Smooth muscle cell of the brain vasculature (primary cell): ENCODE data around the gene CREB5.

Experiments used
- DNase-seq: peaks from one replicate; pipeline ENCODE4 v3.0.0-alpha.2; 2012; ENCODE audit warnings: low read depth, low spot score

The CREB5 gene

DNA sequence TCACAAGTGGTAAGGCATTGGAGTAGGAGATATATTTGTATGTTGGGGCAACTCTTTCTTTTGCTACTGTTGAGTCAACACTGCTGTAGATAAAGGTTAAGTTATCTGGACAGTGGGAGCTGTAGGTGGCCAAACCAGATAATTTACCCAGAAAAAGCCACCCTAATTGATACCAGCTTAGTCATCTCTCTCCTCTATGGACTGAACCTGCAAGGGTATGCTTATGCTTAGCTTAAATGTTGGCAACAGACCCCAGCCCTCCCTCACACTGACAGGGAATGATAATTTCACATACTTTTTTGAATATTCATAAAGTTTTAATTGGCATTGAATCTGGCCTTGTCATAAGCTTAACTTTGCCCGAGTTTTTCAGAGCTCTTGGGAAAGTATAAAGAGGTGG, 66.3 kb downstream of the CREB5 start:
- DNase-seq: no peak

DNA sequence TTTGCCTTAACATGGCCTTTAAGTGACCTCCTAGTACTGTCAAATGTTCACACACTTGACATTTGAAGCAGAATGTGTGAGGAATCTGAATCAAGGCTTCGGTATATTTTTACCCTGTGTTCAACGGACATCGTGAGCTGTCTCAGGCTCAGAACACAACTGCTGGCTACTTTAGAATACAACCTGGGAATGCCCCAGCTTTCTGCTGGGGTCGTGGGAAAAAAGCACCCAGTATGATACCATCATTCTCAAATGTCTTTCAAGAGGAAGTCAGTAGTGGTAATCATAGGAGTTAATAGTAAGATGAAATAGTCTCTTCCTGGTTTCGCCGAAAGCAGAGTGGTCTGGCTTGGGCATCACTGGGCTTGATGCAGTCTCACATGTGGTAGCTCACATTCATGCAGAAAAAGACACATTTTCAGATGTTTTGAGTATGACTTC, 67.2 kb downstream of the CREB5 start:
- DNase-seq: no peak

DNA sequence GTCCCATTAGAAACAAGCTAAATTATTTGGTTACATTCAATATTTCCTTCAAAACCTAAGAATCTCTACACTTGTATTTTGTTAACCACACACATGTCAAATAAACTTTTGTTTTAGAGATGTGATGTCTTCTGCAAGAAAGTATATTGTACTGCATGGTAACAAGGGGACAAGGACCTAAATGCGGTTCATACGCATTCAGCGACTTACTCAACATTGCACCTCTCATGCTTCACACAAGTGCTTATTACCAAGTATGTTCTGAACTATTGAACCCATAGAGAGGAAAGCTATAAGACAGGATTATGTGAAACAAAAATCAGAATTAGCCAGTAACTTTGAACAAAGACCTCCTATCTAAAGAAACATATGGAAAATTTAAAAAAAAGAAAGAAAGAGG, 68.3 kb downstream of the CREB5 start:
- DNase-seq: no peak

DNA sequence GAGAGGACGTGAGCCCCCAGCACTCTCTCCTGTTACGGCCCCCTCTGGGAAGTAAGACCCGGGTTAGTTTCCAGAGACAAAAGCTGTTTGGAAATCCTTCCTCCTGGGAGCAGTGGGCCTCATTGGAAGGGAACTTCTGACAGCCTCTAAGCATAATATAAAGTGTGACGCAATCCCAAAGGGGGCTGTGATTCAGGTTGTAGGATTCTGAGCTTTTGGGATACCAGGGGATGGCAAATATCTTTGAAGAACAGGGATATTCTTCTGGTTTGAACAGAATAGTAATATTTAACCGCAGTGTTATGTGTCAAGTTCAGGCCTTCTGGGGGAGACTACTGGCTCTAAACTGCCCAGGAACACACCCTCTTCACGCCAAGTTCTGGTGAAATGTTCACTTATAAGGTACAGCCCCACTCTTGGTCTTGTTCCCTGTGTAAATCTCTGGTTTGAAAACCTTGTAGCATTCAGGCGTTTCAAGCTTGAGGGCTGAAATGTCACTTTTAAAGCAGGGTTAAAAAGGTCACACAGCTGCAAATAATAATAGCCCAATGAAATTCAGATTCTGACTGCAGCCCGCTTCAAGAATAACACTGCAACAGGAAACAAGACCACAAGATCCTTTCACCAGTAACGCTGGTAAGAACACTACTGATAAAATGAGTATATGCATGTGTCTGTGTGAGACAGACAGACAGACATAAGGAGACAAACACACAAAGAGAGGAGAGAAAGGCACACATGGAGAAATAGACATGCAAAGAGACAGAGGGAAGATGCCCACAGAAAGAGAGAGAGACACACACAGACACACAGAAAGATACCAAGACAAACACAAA, 69.0 kb downstream of the CREB5 start:
- peak; percentile 35 for DNase-seq

DNA sequence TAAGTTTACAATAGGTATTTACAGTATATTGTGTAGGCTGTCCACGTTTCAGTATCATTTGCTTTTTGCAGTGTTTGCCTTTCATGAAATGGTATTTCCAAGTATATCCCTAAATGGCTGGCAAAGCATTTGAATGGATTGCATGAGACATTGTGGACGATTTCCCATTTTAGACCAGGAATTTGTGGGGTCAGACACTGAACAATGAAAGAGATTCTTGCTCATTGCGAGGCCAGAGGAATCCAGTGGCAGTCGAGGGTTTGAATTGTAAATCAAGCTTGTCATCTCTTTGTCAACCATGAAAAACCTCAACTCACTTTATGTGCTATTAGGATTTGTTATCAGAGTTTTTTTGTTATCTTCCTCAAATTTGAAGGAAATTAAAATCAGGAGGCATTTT, 70.8 kb downstream of the CREB5 start:
- no peak for DNase-seq

DNA sequence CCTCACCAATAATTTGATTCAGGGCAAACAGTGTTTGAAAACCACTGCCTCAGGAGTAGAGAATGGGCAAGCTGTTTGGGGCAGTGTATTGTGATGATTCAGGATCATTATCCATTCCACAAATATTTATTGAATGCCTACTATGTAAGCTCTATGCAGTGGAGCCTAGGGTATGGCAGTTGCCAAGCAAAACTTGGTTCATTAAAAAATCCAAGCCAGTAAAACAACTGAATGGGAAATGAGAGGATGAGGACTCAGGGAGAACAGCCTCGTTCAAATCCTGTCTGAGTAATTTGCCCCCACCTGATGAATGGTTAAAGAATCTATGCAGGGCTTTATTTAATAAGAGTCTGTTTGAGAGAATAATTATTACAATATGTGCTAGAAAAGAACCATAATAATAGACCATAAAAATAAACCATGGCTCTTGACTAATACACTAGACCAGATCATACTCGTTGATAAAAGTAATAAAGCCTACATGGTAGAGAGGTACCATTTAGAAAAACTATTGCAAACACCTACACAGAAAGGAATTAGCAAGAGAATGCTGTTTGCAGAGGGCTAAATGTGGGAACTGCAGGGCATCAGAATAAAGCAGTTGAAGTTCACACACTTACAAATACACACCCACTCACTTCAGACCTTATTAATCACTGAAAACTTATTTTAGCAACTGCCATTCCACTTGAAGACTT, 71.7 kb downstream of the CREB5 start:
- DNase-seq: no peak

DNA sequence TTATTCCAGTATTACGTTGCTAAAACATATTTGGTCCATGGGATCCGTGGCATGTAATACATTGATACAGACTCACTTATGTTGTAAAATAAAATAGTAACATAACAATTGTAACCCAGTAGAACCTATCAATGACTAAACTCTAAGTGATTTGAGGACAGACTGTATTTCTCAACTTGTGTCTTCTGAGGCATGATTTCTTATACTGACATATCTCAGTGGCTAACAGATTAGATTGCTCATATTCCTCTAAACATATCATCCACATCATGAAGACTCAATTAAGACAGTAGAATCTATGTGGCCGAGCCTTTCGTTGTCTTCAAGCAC, 72.3 kb downstream of the CREB5 start:
- DNase-seq: no peak

DNA sequence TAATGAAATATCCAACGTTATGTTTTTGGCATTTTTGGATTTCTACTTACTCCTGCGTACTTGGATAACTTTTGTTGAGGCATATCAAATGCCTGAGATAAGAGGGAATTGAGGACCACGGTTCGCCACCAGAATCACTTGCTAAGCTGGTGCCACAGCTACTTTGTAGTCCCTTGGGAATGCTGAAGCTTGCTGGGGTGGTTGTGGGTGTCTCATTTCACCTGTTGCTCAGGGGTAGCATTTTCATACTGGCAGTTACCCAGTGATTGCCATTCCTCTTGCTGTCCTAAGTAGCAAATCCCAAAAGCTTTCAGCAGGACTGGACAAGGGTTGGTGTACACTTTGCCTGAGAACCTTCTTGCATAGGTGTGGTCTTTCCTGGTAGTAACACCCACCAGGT, 75.2 kb downstream of the CREB5 start:
- DNase-seq: no peak

DNA sequence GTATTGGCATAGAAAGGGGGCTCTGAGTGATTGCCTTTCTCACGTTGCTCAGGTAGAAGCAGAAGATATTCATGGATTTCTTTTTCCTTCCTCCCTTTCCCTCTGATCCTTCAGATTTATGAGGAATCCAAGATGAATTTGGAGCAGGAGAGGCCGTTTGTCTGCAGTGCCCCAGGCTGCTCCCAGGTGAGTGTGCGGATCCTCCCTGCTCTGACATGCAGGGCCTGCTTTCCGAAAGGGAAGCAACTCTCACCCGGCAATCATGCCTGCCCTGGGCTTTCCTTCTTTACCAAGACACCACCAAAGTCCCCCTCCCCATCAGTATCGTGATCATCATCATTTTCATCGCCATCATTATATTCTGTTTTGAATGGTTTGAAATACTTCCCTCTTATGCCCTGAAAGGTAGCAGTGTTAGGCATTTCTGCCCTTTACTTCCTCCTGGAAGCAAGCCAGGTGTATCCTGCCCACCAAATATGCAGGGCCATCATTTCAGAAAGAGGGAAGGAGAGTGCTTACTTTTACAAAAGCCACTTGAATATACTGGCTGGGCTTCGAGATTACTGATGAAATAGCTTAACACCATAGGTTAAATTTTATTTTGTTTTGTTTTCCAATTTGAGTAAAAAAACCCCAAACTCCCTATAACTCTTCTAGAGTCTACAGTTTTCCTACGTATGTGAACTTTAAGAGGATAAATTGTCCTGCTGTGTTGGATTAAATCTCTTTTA, 75.9 kb downstream of the CREB5 start:
- DNase-seq: no peak

DNA sequence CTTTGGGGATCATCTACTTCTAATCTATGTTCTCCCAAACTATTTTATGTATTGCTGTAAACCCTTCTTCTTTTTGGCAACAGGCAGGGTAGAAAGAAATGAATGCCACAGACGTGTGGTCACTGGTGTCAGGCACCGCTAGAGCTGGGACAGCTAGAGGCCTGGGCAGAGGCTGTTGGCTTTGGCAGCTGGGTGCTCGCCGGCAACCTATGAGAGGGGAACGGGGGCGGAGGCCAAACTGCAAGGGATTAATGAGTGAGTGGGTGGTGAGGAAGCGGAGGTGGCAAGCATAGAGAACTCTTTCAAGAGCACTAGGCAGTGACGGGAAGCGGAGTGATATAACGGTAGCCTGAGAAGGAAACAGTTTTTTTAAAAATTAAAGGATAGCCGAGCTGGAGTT, 78.5 kb downstream of the CREB5 start:
- no peak for DNase-seq

DNA sequence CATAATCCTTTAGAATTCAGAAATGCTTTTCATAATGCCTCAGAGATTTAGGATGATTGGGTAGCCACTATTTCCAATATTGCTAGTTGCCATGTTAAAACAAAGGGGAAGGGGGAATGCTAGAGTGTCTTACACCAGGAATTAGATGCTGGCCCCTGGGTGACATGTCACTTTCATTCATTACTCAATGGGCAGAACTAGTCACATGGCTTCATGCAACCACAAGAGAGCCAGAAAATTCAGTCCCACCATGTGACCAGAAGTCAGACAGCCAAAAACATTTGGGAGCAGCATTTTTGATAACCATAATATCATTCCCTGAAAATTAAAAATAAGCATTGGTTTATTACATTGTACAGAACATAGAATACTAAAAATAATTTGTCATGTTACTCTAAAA, 81.2 kb downstream of the CREB5 start:
- DNase-seq: no peak

DNA sequence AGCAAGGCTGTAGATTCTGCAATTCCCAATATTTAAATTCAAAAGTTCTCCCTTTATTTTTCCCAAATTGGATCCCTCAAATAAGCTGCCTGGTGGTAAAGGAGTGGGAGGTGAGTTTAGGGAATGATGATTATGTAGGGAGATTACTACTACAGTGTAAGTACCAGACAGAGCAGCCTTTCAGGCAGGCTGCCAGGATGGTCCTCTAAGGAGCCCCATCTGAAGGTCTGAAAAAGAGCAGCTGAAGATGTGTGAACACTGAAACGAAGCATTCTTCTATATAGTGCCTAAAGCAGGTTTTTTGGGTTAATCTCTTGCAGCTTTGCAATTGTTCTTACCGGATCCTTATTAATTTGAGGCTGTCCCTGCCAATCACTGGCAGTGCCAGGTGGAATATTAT, 84.7 kb downstream of the CREB5 start:
- no peak for DNase-seq

DNA sequence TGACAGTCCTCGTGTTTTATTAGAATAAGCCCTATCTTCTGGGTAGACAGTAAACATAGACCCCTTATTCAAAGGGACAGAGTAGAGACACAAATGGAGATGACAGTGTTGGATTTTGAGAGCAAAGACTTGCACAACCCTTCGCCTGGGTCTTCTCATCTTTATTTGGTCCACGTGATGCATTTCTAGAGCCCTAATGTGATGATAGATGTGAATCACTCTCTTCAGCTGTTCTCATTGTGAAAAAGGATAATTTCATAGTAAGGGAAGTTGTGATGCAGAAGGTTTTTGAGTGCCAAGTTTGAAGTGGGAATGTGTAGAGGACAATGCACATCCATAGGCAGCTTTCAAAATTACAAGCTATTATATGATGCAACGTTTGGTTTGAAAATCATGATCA, 86.3 kb downstream of the CREB5 start:
- DNase-seq: no peak

DNA sequence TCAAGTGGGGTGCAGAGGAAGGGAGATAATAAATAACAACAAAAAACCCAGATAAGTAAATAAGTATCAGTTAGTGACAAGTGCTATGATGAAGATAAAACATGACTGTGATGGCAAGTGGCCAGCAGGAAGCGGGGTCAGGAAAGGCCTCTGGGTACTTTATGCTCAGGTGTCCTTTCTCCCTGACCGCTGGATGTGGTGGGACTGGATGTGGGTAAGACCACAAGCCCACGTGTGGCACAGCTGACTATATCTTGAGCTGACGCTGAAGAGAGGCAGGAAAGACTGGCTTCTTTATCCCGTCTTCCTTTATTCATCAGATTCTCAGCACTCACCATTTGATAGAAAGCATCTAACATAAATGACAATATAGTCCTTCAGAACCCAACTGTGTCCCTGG, 87.8 kb downstream of the CREB5 start:
- no peak for DNase-seq

DNA sequence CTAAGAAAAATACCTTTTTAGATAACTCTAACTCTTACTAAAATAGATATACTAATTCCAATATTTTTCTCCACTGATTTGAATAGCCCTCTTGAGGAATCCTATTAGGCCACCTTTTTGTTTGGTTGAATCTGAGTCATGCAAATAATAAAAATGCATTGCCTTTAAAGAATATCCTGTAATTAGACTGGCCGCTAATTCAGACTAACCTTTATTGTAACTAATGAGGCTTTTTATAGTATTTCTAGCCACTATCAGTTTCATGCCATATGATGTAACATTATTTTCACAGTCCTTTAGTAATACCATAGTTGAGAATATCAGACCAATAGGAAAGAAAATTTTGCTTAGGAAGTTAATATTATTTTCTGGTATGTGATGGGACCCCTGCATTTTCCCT, 90.1 kb downstream of the CREB5 start:
- DNase-seq: no peak

DNA sequence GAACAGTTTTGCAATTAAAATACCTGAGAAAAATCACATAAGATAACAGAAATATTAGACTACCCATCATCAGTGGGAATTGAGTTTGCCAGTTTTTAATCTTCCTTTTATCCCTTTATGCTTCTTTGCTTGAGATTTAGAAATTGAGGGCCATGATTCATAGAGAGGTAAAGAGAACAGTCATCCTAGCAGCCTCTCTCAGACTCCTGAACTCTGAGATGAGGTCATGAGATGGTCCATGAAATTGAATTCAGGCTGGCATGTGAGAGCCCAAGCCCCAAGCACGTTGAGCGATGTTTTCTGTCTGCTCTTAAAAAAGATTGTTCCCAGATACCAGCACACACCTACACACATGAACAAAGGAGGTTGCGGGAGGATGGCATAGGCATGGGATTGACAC, 91.1 kb downstream of the CREB5 start:
- no peak for DNase-seq

DNA sequence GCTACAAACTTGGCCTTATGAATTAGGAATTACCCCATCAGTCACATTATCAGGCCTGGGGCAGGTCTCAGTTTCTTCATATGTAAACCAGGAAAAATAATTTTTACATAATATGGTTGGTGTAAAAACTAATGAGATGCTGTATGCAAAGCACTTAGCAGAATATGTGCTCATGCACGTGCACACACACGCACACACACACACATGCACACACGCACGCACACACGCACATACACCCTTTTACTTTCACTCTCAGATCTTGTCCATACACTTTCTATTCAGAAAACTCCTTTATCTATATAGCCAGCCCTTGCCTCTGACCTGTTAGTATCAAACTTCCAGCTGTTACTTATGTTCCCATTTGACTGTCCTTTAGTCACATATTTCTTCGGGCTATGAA, 92.7 kb downstream of the CREB5 start:
- DNase-seq: no peak

DNA sequence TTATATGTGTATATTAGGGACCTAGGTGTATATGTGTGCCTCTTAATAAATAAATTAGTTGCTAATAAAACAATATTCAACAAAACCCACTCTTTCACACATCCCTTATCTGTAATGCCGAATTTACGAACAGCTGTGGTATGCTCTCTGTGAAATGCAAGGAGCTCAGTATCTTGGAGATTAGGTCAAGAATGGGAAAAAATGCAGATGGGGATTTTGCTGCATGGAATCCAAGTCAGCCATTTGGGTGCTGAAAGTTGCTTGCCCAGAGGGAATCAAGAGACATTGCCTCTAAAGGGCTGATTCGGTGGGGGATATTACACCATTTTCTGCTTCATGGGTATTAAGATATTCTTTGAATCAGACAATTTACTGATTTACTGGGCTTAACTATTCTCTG, 93.5 kb downstream of the CREB5 start:
- no peak for DNase-seq

DNA sequence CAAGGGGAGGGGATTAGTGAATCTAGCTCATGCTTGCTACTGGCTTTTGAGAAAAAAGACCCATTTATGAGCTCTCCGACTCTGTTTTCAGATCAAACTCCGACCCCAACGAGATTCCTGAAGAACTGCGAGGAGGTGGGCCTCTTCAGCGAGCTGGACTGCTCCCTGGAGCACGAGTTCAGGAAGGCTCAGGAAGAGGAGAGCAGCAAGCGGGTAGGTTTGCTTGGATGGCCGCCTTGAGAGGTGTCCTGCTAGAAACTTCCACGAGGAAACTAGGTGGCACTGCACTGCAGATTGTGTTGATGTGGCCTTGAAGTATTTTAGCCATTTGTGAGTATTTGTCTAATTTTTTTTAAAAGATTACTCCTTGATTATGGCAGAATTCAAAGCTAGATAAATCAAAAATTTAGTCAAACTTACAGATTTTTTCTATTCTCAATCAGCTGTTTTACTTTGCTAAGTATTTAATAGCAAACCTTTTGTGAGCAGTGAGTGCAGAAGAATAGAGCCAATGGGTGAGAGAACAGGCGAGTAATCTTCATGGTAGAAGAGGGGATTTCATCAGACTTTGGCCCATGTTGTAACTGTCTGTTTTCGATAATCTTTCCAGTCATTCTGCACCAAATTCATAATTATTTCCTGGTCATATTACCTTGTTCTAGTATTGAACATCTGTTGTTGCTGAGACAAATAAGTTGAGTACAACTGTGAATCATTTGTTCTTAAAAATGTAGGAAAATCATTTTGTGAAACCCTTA, 95.4 kb downstream of the CREB5 start:
- no peak for DNase-seq

DNA sequence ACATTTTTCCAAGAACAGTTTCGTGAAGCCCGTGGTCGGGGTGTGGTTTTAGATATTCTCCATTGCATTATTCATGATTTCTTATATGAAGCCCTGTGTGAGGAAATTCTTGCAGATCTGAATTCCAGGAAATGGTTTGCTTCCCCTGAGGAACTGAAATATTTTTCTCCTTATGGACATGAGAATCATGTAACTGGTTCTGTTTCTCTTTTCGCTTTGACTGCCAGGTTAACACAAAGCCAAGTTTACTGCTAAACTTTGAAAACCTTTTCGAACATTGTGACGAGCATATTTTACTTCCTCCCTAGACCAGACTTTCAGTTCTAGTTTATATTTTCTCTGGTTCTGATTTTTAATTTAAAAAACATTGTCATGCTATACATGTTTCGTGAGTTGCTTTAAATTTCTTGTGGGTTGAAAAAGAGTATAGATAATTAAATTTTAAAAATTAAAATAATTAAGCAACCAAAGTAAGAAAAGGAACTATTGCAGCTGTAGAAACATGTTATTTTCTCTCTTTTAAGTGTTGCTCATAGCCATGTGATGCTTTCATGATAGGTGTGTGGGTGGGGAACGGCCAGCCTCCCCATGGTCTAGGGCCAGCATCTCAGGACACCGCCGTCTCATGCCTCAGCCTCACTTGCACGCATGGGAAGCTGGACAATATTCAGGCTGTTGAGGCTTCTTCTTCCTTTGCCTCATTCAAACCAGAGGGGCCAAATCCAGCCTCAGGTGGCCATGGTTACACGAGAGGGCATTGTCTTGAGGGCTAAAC, 97.1 kb downstream of the CREB5 start:
- no peak for DNase-seq

DNA sequence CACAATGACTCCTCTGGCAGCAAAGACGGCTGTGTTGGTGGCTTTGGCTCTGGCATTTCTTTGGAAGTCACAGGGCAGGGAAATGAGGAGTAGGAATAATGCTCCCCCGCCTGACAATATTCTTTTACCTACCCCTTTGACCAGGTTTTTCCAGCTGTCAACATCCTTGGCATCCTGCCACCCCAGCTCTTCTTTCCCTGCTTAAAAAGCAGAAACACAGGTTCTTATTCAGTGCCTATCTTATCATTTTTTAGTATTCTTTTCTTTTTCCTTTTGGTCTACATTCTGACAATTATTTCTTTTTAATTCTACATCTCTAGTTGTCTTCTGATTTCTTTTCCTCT, 97.7 kb downstream of the CREB5 start:
- no peak for DNase-seq
